ENCODE results near the gene PDIK1L. TPM values are rescaled to one million over a fixed set of nuclear protein-coding genes. Genes with fewer than 3 reads are reported as not detected.

The PDIK1L gene
- total RNA-seq, 1 experiment from 2014 or later, result 5.6 TPM

GRCh38 chr1:26083208-26083607, 28.4 kb upstream of the PDIK1L start:
- DNase-seq, result no peak
- H3K4me1 ChIP-seq (ENCODE audit: insufficient read depth, low read length), result no peaks in the 10 kb centered on the region; the same call in 1 of the 2 replicates
- no peak overlapping the region for H2AK5ac ChIP-seq (ENCODE audit: insufficient read length, low read length)
- no peaks in the 10 kb centered on the region for H3K79me1 ChIP-seq (ENCODE audit: insufficient read depth, low read depth, low read length, poor library complexity, severe bottlenecking)
- no peak overlapping the region for H3K14ac ChIP-seq (ENCODE audit: insufficient read depth, low read length)
- H3K27ac ChIP-seq (ENCODE audit: insufficient read length, low read depth, low read length), result no peak overlapping the region
- H3K18ac ChIP-seq (ENCODE audit: insufficient read length, low read depth, low read length), result no peak overlapping the region
- no peak overlapping the region for H2AFZ ChIP-seq (ENCODE audit: low read length)
- H3K9me3 Mint-ChIP-seq, result no peaks in the 10 kb centered on the region
- H3K27me3 Mint-ChIP-seq (ENCODE audit: low read depth), result peaks cover 23% of the 10 kb centered on the region
- no peak overlapping the region for H3K27ac Mint-ChIP-seq
- H3K27me3 ChIP-seq (ENCODE audit: insufficient read depth, low read length), result no peaks in the 10 kb centered on the region
- H3T11ph ChIP-seq (ENCODE audit: low read length), result no peak overlapping the region
- H3K23me2 ChIP-seq (ENCODE audit: insufficient read length, low read depth, low read length, poor library complexity, severe bottlenecking), result no peaks in the 10 kb centered on the region
- H3K4me3 Mint-ChIP-seq, result no peak overlapping the region
- H3K9ac ChIP-seq (ENCODE audit: extremely low read depth, insufficient read length, low read length), result no peak overlapping the region
- no peak overlapping the region for H3K4me2 ChIP-seq (ENCODE audit: insufficient read depth, insufficient read length, low read length)
- H4K20me1 ChIP-seq (ENCODE audit: control insufficient read depth, insufficient read depth, insufficient read length), result no peaks in the 10 kb centered on the region
- H3K79me2 ChIP-seq (ENCODE audit: insufficient read depth, low read length), result no peaks in the 10 kb centered on the region
- H3K4ac ChIP-seq (ENCODE audit: low read depth, low read length), result no peak overlapping the region
- H2BK120ac ChIP-seq (ENCODE audit: low read depth, low read length, poor library complexity, severe bottlenecking), result no peak overlapping the region
- no peak overlapping the region for H2BK20ac ChIP-seq (ENCODE audit: low read depth, low read length, poor library complexity, severe bottlenecking)
- WGBS (ENCODE audit: extremely low coverage, insufficient read length, low lambda C conversion rate), result no CpG with 5 or more reads among the region's 5 CpGs
- H3K36me3 Mint-ChIP-seq (ENCODE audit: insufficient read depth in 1 of 3, low read depth in 3 of 3), result no peaks in the 10 kb centered on the region
- H2BK15ac ChIP-seq (ENCODE audit: low read depth, low read length), result no peak overlapping the region
- TF ChIP-seq CTCF (conservative IDR thresholded peaks at IDR 0.05), result no peak
- no peaks in the 10 kb centered on the region for H3K9me3 ChIP-seq (ENCODE audit: control insufficient read depth, low read depth, low read length)
- H3K23ac ChIP-seq (ENCODE audit: insufficient read length, low read depth, low read length), result no peak overlapping the region
- H2BK5ac ChIP-seq (ENCODE audit: insufficient read length, low read length), result no peak overlapping the region
- H4K8ac ChIP-seq (replicated peaks; ENCODE audit: insufficient read length, low read depth, low read length), result no peak overlapping the region
- peaks cover 11 to 14% of the 10 kb centered on the region in 2 experiments for H3K4me1 Mint-ChIP-seq
- H4K5ac ChIP-seq (ENCODE audit: insufficient read length, low read depth, low read length), result no peak overlapping the region
- H4K91ac ChIP-seq (ENCODE audit: insufficient read length, low read depth, low read length), result no peak overlapping the region
- H2BK12ac ChIP-seq (ENCODE audit: insufficient read length, low read depth, low read length), result no peak overlapping the region
- H3K56ac ChIP-seq (ENCODE audit: insufficient read length, low read depth, low read length), result no peak overlapping the region
